PC-9 (cell line): ENCODE data around the gene ROBO1.

Experiments
- EZH2 ChIP-seq: fragments of 200-600 bp; sonication (generic); IDR thresholded peaks from 2 replicates; pipeline ENCODE4 v1.8.0; 2017; ENCODE audit warnings: antibody characterized with exemption, low read depth
- TF ChIP-seq, protein P1 (sequence below): fragments of 200-600 bp; sonication (generic); conservative IDR thresholded peaks from 2 replicates; pipeline ENCODE4 v1.6.1; 2017; ENCODE audit warnings: mixed run types, antibody characterized with exemption, mild to moderate bottlenecking, moderate library complexity

DNA sequence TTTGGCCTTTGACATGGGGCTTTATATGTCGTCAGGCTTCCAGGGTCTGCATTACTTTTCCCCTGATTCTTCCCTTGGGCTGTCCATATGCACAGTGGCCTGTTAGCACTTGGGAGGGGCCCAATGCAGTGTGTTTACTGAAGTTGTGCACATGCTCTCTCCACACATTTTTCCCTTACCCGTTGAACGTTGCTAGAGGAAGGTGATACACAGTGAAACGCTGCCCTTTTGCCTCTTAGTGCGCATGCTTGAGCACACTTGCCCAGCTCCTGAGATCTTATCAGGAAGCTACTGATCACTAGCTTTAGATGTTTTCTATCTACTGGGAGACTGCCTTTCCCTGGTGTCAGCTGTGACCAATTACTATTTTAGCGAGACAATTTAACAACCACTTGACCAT lies 1198.0 kb downstream of the ROBO1 start:
- TF ChIP-seq, protein P1, sequence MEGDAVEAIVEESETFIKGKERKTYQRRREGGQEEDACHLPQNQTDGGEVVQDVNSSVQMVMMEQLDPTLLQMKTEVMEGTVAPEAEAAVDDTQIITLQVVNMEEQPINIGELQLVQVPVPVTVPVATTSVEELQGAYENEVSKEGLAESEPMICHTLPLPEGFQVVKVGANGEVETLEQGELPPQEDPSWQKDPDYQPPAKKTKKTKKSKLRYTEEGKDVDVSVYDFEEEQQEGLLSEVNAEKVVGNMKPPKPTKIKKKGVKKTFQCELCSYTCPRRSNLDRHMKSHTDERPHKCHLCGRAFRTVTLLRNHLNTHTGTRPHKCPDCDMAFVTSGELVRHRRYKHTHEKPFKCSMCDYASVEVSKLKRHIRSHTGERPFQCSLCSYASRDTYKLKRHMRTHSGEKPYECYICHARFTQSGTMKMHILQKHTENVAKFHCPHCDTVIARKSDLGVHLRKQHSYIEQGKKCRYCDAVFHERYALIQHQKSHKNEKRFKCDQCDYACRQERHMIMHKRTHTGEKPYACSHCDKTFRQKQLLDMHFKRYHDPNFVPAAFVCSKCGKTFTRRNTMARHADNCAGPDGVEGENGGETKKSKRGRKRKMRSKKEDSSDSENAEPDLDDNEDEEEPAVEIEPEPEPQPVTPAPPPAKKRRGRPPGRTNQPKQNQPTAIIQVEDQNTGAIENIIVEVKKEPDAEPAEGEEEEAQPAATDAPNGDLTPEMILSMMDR: no peak
- no peak for TF ChIP-seq EZH2
